ENCODE results near the gene INPP4B.

GRCh38 chr4:142367418-142368180 is 478.5 kb downstream of the INPP4B start:
- TF ChIP-seq EZH2 (IDR thresholded peaks at IDR 0.05; ENCODE audit: low read length, unreplicated experiment) (no peak), CTCF (conservative IDR thresholded peaks at IDR 0.05; ENCODE audit: low read depth, low read length) (no peak)

All from PC-3 (cell line).